Measurements from ENCODE around the gene SCNN1G. TPM values are rescaled to one million over a fixed set of nuclear protein-coding genes. Genes with fewer than 3 reads are reported as not detected.

Gene SCNN1G
- total and polyA plus RNA-seq, 9 of the 15 experiments (the other 6 are each of a cell fraction or from before 2014, with no cell fraction given) = not detected

DNA sequence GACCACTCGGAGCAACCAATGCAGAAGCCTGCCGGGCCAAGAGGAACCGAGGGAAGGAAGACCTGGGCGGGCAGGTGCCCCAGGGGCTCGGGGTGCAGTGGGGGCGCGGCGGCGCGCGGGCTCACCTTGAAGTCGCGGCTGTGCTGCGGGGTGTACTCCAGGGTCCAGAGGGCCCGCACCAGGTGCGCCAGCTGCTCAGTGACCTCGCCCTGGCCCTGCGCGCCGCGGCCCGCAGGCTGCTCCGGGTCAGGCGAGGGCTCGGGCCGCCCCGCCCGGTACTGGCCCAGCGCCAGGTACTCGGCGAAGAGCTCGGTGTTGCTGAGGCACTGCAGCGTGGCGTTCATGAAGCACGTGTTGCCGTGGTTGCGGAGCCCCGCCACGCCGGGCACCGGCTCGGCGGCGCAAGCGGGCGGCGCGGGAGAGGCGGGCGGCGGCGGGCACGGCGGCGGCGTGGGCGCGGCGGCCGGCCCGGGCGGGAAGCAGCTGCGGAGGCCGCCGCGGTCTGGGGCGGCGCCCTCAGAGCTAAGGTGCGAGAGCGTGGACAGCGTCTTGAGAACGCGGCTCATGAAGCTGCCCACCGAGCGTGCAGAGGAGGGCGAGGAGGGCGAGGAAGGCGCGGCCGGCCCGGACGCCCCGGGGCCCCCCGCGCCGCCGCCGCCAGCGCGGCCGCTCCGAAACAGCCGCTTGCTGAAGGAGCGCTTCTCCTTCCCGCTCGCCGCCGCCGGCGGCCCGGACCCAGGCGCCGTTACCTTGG is 33.9 kb upstream of the SCNN1G start (continued):
- TF ChIP-seq NFIX (CRISPR knock-in tag; IDR thresholded peaks at IDR 0.05; ENCODE audit: low read depth) = no peak
- TF ChIP-seq ZNF583 (CRISPR knock-in tag; IDR thresholded peaks at IDR 0.05) = no peak
- TF ChIP-seq ZNF3 (CRISPR knock-in tag; IDR thresholded peaks at IDR 0.05) = no peak
- TF ChIP-seq ZNF165 (CRISPR knock-in tag; IDR thresholded peaks at IDR 0.05; ENCODE audit: borderline replicate concordance) = no peak
- TF ChIP-seq SNIP1 (IDR thresholded peaks at IDR 0.05; ENCODE audit: low read depth) = no peak
- no peak for TF ChIP-seq SMARCA4 (IDR thresholded peaks at IDR 0.05)
- no peak for TF ChIP-seq SNRNP70 (optimal IDR thresholded peaks at IDR 0.05; ENCODE audit: low read depth, low read length)
- TF ChIP-seq IFI16 (CRISPR knock-in tag; IDR thresholded peaks at IDR 0.05) = no peak
- TF ChIP-seq MLX (CRISPR knock-in tag; conservative IDR thresholded peaks at IDR 0.05) = no peak
- TF ChIP-seq, protein P1, sequence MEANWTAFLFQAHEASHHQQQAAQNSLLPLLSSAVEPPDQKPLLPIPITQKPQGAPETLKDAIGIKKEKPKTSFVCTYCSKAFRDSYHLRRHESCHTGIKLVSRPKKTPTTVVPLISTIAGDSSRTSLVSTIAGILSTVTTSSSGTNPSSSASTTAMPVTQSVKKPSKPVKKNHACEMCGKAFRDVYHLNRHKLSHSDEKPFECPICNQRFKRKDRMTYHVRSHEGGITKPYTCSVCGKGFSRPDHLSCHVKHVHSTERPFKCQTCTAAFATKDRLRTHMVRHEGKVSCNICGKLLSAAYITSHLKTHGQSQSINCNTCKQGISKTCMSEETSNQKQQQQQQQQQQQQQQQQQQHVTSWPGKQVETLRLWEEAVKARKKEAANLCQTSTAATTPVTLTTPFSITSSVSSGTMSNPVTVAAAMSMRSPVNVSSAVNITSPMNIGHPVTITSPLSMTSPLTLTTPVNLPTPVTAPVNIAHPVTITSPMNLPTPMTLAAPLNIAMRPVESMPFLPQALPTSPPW (CRISPR knock-in tag; IDR thresholded peaks at IDR 0.05) = peak; percentile 50; the same call in 1 of the 2 replicates
- no peak for TF ChIP-seq SREBF2 (CRISPR knock-in tag; IDR thresholded peaks at IDR 0.05)
- TF ChIP-seq ZNF584 (CRISPR knock-in tag; IDR thresholded peaks at IDR 0.05; ENCODE audit: low read depth) = no peak
- TF ChIP-seq RCOR1 (IDR thresholded peaks at IDR 0.05; ENCODE audit: borderline replicate concordance in 1 of 2, low read depth in 2 of 2, low read length in 2 of 2) = no peak
- TF ChIP-seq SREBF1 (IDR thresholded peaks at IDR 0.05; ENCODE audit: borderline replicate concordance, low read depth, low read length) = no peak
- TF ChIP-seq PML (IDR thresholded peaks at IDR 0.05; ENCODE audit: low read length) = no peak
- TF ChIP-seq MEF2A (IDR thresholded peaks at IDR 0.05; ENCODE audit: control insufficient read depth, low read depth, low read length) = no peak
- TF ChIP-seq STAT5A (IDR thresholded peaks at IDR 0.05; ENCODE audit: borderline replicate concordance, low read length) = no peak
- no peak for TF ChIP-seq CBX8 (IDR thresholded peaks at IDR 0.05; ENCODE audit: borderline replicate concordance, extremely low read depth, low read depth, low read length, poor library complexity, severe bottlenecking)
- no peak for TF ChIP-seq NCOA4 (IDR thresholded peaks at IDR 0.05; ENCODE audit: partially characterized antibody)
- peak; percentile 23; the same call in 1 of the 2 replicates for TF ChIP-seq PHF8 (IDR thresholded peaks at IDR 0.05; ENCODE audit: borderline replicate concordance, low read length)
- TF ChIP-seq ZNF277 (CRISPR knock-in tag; IDR thresholded peaks at IDR 0.05; ENCODE audit: borderline replicate concordance) = no peak
- TF ChIP-seq ZNF146 (CRISPR knock-in tag; IDR thresholded peaks at IDR 0.05; ENCODE audit: unreplicated experiment) = no peak
- no peak for TF ChIP-seq NR2F6 (CRISPR knock-in tag; IDR thresholded peaks at IDR 0.05)
- TF ChIP-seq OTX1 (CRISPR knock-in tag; IDR thresholded peaks at IDR 0.05) = no peak
